DND-41 (cell line): ENCODE results near the gene TRRAP.

Source experiments
- EZH2 ChIP-seq: IDR thresholded peaks from 3 replicates; pipeline ENCODE4 v1.6.1; 2012; ENCODE audit warnings: borderline replicate concordance, low read depth, mild to moderate bottlenecking, moderate library complexity, low read length, inconsistent platforms; ENCODE audit not compliant: severe bottlenecking
- TF ChIP-seq, protein P1 (sequence below): IDR thresholded peaks from 2 replicates; pipeline ENCODE4 v1.5.1; 2012; ENCODE audit warnings: borderline replicate concordance, low read length, moderate library complexity, mild to moderate bottlenecking; ENCODE audit not compliant: poor library complexity, severe bottlenecking; ENCODE audit errors: extremely low read depth

GRCh38 chr7:98970016-98970615 lies 91.8 kb downstream of the TRRAP start:
- TF ChIP-seq EZH2, result no peak
- TF ChIP-seq, protein P1, sequence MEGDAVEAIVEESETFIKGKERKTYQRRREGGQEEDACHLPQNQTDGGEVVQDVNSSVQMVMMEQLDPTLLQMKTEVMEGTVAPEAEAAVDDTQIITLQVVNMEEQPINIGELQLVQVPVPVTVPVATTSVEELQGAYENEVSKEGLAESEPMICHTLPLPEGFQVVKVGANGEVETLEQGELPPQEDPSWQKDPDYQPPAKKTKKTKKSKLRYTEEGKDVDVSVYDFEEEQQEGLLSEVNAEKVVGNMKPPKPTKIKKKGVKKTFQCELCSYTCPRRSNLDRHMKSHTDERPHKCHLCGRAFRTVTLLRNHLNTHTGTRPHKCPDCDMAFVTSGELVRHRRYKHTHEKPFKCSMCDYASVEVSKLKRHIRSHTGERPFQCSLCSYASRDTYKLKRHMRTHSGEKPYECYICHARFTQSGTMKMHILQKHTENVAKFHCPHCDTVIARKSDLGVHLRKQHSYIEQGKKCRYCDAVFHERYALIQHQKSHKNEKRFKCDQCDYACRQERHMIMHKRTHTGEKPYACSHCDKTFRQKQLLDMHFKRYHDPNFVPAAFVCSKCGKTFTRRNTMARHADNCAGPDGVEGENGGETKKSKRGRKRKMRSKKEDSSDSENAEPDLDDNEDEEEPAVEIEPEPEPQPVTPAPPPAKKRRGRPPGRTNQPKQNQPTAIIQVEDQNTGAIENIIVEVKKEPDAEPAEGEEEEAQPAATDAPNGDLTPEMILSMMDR, result no peak
